ENCODE data around the gene ALG3. TPM values are rescaled to one million over a fixed set of nuclear protein-coding genes. Genes with fewer than 3 reads are reported as not detected.
A peak's percentile ranks its signal among the peaks of the same experiment; 100 is the strongest.

The ALG3 gene
- total RNA-seq, 1 experiment from 2014 or later, result 24.8 TPM

- no peak for DNase-seq (ENCODE audit: low spot score)
- in situ Hi-C loops (cut with HindIII; ENCODE audit: low sequenced_read_pairs), result no loop called here
Measured at GRCh38 chr3:184237807-184238206, 11.0 kb downstream of the ALG3 start.

DNA sequence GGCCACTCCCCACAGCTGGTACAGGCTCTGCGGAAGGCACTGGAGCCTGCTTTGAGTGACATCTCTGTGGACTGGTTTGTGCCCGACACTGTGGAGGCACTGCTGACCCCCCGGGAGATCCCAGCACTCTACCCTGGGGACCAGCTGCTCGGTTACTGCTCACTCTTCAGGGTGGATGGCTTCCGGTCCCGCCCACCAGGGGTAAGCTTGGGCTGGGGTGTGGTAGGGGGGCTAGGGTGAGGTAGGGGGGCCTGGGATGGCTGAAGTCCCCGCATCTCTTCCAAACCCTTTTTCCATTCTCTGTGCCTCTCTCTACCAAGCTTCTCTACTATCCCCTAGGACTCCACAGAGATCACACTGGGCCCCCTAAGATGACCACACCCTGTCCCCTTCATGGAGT, 11.6 kb downstream of the ALG3 start:
- in situ Hi-C loops (cut with HindIII; ENCODE audit: low sequenced_read_pairs), result no loop called here
- no peak for DNase-seq (ENCODE audit: low spot score)

- in situ Hi-C loops (cut with HindIII; ENCODE audit: low sequenced_read_pairs), result no loop called here
- DNase-seq (ENCODE audit: low spot score), result no peak
Measured at GRCh38 chr3:184236636-184237035, 12.1 kb downstream of the ALG3 start.

DNA sequence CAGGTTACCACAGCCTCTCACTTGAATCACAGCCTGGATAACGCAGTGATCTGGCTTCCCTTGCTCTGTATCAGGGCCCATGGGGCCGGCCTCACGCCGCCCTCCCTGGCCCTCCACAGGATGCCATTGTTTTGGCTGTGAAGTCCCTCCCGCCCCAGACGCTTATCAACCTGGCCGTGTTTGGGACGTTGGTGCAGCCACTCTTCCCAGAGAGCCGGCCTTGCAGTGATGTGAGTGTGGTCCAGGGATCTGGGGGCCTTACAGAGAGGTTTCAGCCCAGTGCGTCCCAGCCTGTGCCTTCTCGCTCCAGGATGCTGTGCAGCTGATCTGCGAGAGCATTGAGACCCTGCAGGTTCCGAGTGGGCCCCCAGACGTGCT, 12.7 kb downstream of the ALG3 start:
- DNase-seq (ENCODE audit: low spot score), result no peak
- in situ Hi-C loops (cut with HindIII; ENCODE audit: low sequenced_read_pairs), result no loop called here

- in situ Hi-C loops (cut with HindIII; ENCODE audit: low sequenced_read_pairs), result no loop called here
- no peak for DNase-seq (ENCODE audit: low spot score)
Measured at GRCh38 chr3:184235381-184236032, 13.3 kb downstream of the ALG3 start.

GRCh38 chr3:184234671-184235380, 13.9 kb downstream of the ALG3 start:
- DNase-seq (ENCODE audit: low spot score), result peak; percentile 30
- in situ Hi-C loops (cut with HindIII; ENCODE audit: low sequenced_read_pairs), result no loop called here

GRCh38 chr3:184234224-184234623, 14.5 kb downstream of the ALG3 start:
- in situ Hi-C loops (cut with HindIII; ENCODE audit: low sequenced_read_pairs), result no loop called here
- peak; percentile 91 for DNase-seq (ENCODE audit: low spot score)

DNA sequence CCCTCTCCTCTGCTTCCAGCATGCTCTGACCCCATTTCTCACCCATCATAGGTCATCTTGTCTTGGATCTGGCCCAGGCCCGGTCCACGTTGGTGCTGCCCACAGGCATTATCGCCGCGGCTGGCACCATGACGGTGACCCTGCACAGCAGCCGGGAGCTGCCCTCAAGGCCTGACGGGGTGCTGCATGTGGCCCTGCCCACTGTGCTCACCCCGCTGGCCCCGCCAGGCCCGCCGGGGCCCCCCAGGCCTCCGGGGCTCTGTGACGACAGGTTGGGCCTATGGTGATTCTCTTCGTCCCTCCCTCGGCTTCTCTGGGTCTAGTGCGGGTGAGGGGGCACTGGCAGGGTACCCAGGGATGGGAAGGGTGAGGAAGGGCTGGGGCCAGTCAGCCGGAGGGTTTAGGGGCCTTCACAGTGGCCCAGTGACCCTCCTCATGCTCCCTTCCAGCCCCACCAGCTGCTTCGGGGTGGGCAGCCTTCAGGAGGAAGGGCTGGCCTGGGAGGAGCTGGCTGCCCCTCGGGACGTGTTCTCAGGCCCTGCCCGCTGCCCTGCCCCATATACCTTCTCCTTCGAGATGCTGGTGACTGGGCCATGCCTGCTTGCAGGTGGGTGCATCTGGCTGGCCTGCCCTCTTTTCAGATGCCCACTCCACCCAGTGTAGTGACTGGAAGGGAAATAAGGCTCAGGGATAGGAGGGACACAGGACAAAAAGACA, 15.5 kb downstream of the ALG3 start:
- in situ Hi-C loops (cut with HindIII; ENCODE audit: low sequenced_read_pairs), result no loop called here
- no peak for DNase-seq (ENCODE audit: low spot score)

DNA sequence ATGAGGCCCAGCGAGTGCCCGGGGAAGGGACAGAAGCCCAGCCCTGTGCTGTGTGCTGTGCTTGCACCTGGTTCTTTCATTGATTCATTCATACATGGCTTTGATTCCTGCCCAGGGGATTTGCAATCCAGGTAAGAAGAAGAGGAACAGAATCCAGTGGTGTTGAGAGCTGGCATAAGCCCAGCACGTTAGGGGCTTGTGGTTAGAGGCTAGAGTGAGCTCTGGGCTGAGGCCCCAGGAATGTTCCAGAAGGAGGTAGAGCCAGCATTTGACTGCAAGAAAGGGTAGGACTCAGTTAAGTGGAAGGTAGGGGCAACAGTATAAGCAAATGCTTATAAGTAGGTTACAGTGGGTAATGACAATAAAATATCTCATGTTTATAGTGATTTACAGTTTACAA, 17.1 kb downstream of the ALG3 start:
- in situ Hi-C loops (cut with HindIII; ENCODE audit: low sequenced_read_pairs), result no loop called here
- DNase-seq (ENCODE audit: low spot score), result no peak

DNA sequence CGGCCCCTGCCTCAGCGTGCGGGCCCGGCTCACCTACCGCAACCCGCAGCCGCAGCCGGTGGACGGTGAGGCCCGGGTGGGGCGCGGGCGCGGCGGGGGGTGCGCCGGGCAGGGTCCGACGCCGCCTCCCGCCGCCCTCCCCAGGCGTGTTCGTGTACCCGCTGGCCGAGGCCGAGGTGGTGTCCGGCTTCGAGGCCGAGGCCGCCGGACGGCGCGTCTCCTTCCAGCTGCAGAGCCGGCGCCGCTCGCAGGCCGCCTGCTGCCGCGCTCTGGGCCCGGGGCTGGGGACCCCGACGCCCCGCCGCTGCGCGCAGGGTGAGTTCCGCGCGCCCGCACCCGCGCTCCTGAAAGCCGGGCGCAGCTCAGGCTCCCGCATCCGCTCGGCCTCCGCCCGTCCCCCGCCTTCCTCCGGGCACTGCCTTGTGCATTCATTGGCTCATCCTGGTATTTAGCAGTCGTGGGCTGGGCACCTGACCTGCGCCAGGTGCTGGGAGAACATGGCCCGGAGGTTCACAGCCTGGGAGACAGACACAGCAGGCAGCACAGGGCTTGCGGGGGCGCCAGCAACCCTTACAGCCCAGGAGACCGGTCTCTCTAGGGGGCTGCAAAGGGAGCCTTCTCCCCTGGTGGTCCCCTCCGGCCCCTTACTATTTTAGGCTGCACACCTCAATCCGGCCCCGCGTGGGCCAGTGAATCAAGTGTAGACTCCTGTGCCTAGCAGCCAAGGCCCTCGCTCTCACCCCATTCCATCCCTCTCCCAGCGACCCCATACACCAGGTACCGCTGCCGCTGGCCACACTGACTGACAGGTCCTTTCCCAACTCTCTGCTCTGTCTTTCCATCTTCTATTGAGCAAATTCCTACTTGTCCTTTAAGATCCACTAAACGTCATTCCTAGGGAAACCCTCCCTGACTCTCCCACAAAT, 17.9 kb downstream of the ALG3 start:
- in situ Hi-C loops (cut with HindIII; ENCODE audit: low sequenced_read_pairs), result no loop called here
- DNase-seq (ENCODE audit: low spot score), result peak; percentile 86

DNA sequence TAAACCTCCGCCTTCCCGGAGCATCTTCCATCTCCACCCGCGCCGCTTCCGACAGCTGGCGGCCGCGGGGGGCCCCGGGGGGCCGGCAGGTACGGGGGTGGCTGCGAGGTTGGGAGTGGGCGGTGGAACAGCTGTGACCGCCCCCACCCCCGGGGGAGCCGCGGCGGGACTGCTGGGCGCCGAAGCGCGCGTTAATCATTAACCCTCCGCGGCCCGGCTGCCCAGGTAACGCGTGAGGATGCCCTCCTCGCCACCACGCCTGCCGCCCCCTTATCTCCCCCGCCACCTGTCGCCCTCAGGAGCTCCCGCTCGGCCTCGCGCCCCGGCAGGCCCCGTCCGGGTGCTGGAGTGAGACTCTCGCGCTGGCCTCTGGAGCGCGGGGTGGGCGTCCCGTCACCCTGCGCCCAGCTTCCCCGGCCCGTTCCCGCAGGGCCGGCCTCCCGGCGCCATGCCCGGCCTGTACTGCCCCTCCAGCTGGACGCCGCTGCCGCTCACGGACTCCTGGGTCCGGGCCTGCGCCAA, 18.6 kb downstream of the ALG3 start:
- in situ Hi-C loops (cut with HindIII; ENCODE audit: low sequenced_read_pairs), result no loop called here

GRCh38 chr3:184229394-184230080, 19.2 kb downstream of the ALG3 start, which contains the start of gene VWA5B2:
Gene VWA5B2 (plus strand): TSS chr3:184229585. CDS start chr3:184230529, 944 bp downstream.
- in situ Hi-C loops (cut with HindIII; ENCODE audit: low sequenced_read_pairs), result no loop called here

More for the DNA sequence above, 18.6 kb downstream of the ALG3 start:
- no peak for DNase-seq (ENCODE audit: low spot score)

GRCh38 chr3:184228376-184229137, 20.2 kb downstream of the ALG3 start:
- in situ Hi-C loops (cut with HindIII; ENCODE audit: low sequenced_read_pairs), result no loop called here
- peak; percentile 25 for DNase-seq (ENCODE audit: low spot score)

More at GRCh38 chr3:184229394-184230080, 19.2 kb downstream of the ALG3 start, which contains the start of gene VWA5B2:
- peak; percentile 79 for DNase-seq (ENCODE audit: low spot score)

- in situ Hi-C loops (cut with HindIII; ENCODE audit: low sequenced_read_pairs), result no loop called here
- DNase-seq (ENCODE audit: low spot score), result peak; percentile 30
Measured at GRCh38 chr3:184227481-184227935, 21.3 kb downstream of the ALG3 start.

GRCh38 chr3:184223946-184224345, 24.8 kb downstream of the ALG3 start:
- in situ Hi-C loops (cut with HindIII; ENCODE audit: low sequenced_read_pairs), result no loop called here

GRCh38 chr3:184222521-184222920, 26.2 kb downstream of the ALG3 start:
- in situ Hi-C loops (cut with HindIII; ENCODE audit: low sequenced_read_pairs), result no loop called here
- DNase-seq (ENCODE audit: low spot score), result no peak

More at GRCh38 chr3:184223946-184224345, 24.8 kb downstream of the ALG3 start:
- DNase-seq (ENCODE audit: low spot score), result no peak

- in situ Hi-C loops (cut with HindIII; ENCODE audit: low sequenced_read_pairs), result no loop called here
- no peak for DNase-seq (ENCODE audit: low spot score)
Measured at GRCh38 chr3:184218814-184219213, 29.9 kb downstream of the ALG3 start.
